ENCODE data around the gene CNDP2. TPM values are rescaled to one million over a fixed set of nuclear protein-coding genes. Genes with fewer than 3 reads are reported as not detected.
A peak's percentile ranks its signal among the peaks of the same experiment; 100 is the strongest.

Gene CNDP2
- total RNA-seq, 1 donor from 2014 or later = 158 TPM

DNA sequence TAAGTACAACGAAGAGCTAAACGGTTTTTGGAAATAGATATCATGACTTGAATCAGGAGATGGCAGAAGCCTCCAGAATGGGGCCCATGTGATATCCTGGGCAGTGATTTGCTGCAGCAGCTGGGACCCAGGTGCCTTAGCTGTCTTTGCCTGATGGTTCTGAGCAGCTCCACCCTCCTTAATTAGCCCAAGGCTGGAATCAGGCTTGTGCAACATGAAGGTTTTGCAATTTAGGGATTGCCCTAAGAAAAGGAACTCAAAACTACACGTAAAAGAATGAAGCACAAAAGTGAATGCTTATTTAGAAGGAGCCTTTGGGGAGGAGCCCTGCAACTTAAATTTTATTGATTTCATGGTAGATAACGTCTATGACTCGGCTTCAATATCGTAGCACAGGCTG, 17.3 kb upstream of the CNDP2 start:
- H3K4me3 Mint-ChIP-seq (ENCODE audit: low read depth) = no peak overlapping the region
- no peaks in the 10 kb centered on the region for H3K9me3 Mint-ChIP-seq
- intact Hi-C loops (cut with micrococcal nuclease) = no loop called here
- peaks cover 6% of the 10 kb centered on the region for H3K27me3 Mint-ChIP-seq (ENCODE audit: low read depth)
- DNase-seq (ENCODE audit: low spot score) = no peak
- peaks cover 8% of the 10 kb centered on the region for H3K4me1 Mint-ChIP-seq (ENCODE audit: low read depth)
- H3K27ac Mint-ChIP-seq = no peak overlapping the region
- no peaks in the 10 kb centered on the region for H3K36me3 Mint-ChIP-seq (ENCODE audit: low read depth)

GRCh38 chr18:74479486-74480148, 16.5 kb upstream of the CNDP2 start:
- intact Hi-C loops (cut with micrococcal nuclease) = no loop called here
- DNase-seq (ENCODE audit: low spot score) = no peak
- Mint-ChIP-seq H3K4me1 (ENCODE audit: low read depth) (peaks cover 11% of the 10 kb centered on the region), H3K27ac (no peak overlapping the region), H3K4me3 (ENCODE audit: low read depth) (no peak overlapping the region), H3K9me3 (no peaks in the 10 kb centered on the region), H3K27me3 (ENCODE audit: low read depth) (peaks cover 8% of the 10 kb centered on the region), H3K36me3 (ENCODE audit: low read depth) (no peaks in the 10 kb centered on the region)

DNA sequence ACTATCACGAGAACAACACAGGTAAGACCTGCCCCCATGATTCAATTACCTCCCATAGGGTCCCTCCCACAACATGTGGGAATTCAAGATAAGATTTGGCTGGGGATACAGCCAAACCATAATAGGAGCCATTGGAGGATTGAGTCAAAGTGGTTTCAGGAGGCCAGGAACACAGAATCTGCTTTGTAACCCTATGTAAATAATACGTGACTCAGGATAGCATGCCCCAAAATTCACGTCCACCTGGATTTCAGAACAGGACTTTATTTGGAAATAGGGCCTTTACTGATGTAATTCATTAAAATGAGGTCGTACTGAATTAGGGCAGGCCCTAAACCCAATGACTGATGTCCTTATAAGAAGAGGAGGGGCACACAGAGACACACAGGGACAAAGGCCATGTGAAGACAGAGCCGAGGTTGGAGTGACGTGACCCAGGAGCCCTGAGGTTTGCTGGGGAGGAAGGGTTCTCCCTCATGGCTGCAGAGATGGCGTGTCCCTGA, 16.0 kb upstream of the CNDP2 start:
- Mint-ChIP-seq H3K4me1 (ENCODE audit: low read depth) (peaks cover 15% of the 10 kb centered on the region), H3K27me3 (ENCODE audit: low read depth) (peaks cover 5% of the 10 kb centered on the region), H3K9me3 (no peaks in the 10 kb centered on the region), H3K27ac (no peak overlapping the region), H3K4me3 (ENCODE audit: low read depth) (no peak overlapping the region), H3K36me3 (ENCODE audit: low read depth) (no peaks in the 10 kb centered on the region)
- no peak for DNase-seq (ENCODE audit: low spot score)
- intact Hi-C loops (cut with micrococcal nuclease) = no loop called here

GRCh38 chr18:74482697-74483096, 13.5 kb upstream of the CNDP2 start:
- DNase-seq (ENCODE audit: low spot score) = no peak
- no peak overlapping the region for H3K4me3 Mint-ChIP-seq (ENCODE audit: low read depth)
- no peak overlapping the region for H3K27ac Mint-ChIP-seq
- intact Hi-C loops (cut with micrococcal nuclease) = no loop called here
- no peaks in the 10 kb centered on the region for H3K36me3 Mint-ChIP-seq (ENCODE audit: low read depth)
- peaks cover 24% of the 10 kb centered on the region for H3K4me1 Mint-ChIP-seq (ENCODE audit: low read depth)
- peaks cover 9% of the 10 kb centered on the region for H3K27me3 Mint-ChIP-seq (ENCODE audit: low read depth)
- H3K9me3 Mint-ChIP-seq = no peaks in the 10 kb centered on the region

GRCh38 chr18:74486119-74486849, 9.9 kb upstream of the CNDP2 start:
- H3K4me3 Mint-ChIP-seq (ENCODE audit: low read depth) = no peak overlapping the region
- H3K9me3 Mint-ChIP-seq = no peaks in the 10 kb centered on the region
- peaks cover 19% of the 10 kb centered on the region for H3K4me1 Mint-ChIP-seq (ENCODE audit: low read depth)
- no peak for DNase-seq (ENCODE audit: low spot score)
- peaks cover 17% of the 10 kb centered on the region for H3K27me3 Mint-ChIP-seq (ENCODE audit: low read depth)
- no peaks in the 10 kb centered on the region for H3K36me3 Mint-ChIP-seq (ENCODE audit: low read depth)
- H3K27ac Mint-ChIP-seq = no peak overlapping the region
- intact Hi-C loops (cut with micrococcal nuclease) = no loop called here

GRCh38 chr18:74488354-74488753, 7.8 kb upstream of the CNDP2 start:
- Mint-ChIP-seq H3K27me3 (ENCODE audit: low read depth) (peaks cover 20% of the 10 kb centered on the region), H3K4me1 (ENCODE audit: low read depth) (peaks cover 19% of the 10 kb centered on the region)
- intact Hi-C loops (cut with micrococcal nuclease) = no loop called here

GRCh38 chr18:74488864-74489263, 7.3 kb upstream of the CNDP2 start:
- no peaks in the 10 kb centered on the region for H3K36me3 Mint-ChIP-seq (ENCODE audit: low read depth)
- peaks cover 19% of the 10 kb centered on the region for H3K4me1 Mint-ChIP-seq (ENCODE audit: low read depth)
- no peak overlapping the region for H3K4me3 Mint-ChIP-seq (ENCODE audit: low read depth)
- intact Hi-C loops (cut with micrococcal nuclease) = no loop called here
- H3K27ac Mint-ChIP-seq = no peak overlapping the region
- no peaks in the 10 kb centered on the region for H3K9me3 Mint-ChIP-seq
- no peak for DNase-seq (ENCODE audit: low spot score)
- H3K27me3 Mint-ChIP-seq (ENCODE audit: low read depth) = peaks cover 22% of the 10 kb centered on the region

More at GRCh38 chr18:74488354-74488753, 7.8 kb upstream of the CNDP2 start:
- Mint-ChIP-seq H3K9me3 (no peaks in the 10 kb centered on the region), H3K27ac (no peak overlapping the region), H3K36me3 (ENCODE audit: low read depth) (no peaks in the 10 kb centered on the region), H3K4me3 (ENCODE audit: low read depth) (no peak overlapping the region)
- no peak for DNase-seq (ENCODE audit: low spot score)

- intact Hi-C loops (cut with micrococcal nuclease) = no loop called here
- Mint-ChIP-seq H3K36me3 (ENCODE audit: low read depth) (no peaks in the 10 kb centered on the region), H3K4me3 (ENCODE audit: low read depth) (no peak overlapping the region), H3K27ac (no peak overlapping the region), H3K27me3 (ENCODE audit: low read depth) (peaks cover 22% of the 10 kb centered on the region), H3K9me3 (no peaks in the 10 kb centered on the region), H3K4me1 (ENCODE audit: low read depth) (peaks cover 16% of the 10 kb centered on the region)
- no peak for DNase-seq (ENCODE audit: low spot score)
Measured at GRCh38 chr18:74489676-74490075, 6.5 kb upstream of the CNDP2 start.

- peaks cover 5% of the 10 kb centered on the region for H3K36me3 Mint-ChIP-seq (ENCODE audit: low read depth)
- peaks cover 18% of the 10 kb centered on the region for H3K27me3 Mint-ChIP-seq (ENCODE audit: low read depth)
- H3K9me3 Mint-ChIP-seq = no peaks in the 10 kb centered on the region
- H3K4me3 Mint-ChIP-seq (ENCODE audit: low read depth) = no peak overlapping the region
- H3K27ac Mint-ChIP-seq = no peak overlapping the region
- no peak for DNase-seq (ENCODE audit: low spot score)
- H3K4me1 Mint-ChIP-seq (ENCODE audit: low read depth) = peaks cover 9% of the 10 kb centered on the region
- intact Hi-C loops (cut with micrococcal nuclease) = no loop called here
Measured at GRCh38 chr18:74492259-74492658, 3.9 kb upstream of the CNDP2 start.

- H3K27ac Mint-ChIP-seq = no peak overlapping the region
- peaks cover 17% of the 10 kb centered on the region for H3K4me1 Mint-ChIP-seq (ENCODE audit: low read depth)
- DNase-seq (ENCODE audit: low spot score) = peak; percentile 50
- intact Hi-C loops (cut with micrococcal nuclease) = loop anchor here (1.0 kb wide), 2 partner anchors 140 to 297 kb away; no protein-coding TSS in a partner anchor
- no peak overlapping the region for H3K4me3 Mint-ChIP-seq (ENCODE audit: low read depth)
- peaks cover 18% of the 10 kb centered on the region for H3K27me3 Mint-ChIP-seq (ENCODE audit: low read depth)
- H3K36me3 Mint-ChIP-seq (ENCODE audit: low read depth) = peaks cover 11% of the 10 kb centered on the region
- no peaks in the 10 kb centered on the region for H3K9me3 Mint-ChIP-seq
Measured at GRCh38 chr18:74493689-74494088, 2.5 kb upstream of the CNDP2 start.

DNA sequence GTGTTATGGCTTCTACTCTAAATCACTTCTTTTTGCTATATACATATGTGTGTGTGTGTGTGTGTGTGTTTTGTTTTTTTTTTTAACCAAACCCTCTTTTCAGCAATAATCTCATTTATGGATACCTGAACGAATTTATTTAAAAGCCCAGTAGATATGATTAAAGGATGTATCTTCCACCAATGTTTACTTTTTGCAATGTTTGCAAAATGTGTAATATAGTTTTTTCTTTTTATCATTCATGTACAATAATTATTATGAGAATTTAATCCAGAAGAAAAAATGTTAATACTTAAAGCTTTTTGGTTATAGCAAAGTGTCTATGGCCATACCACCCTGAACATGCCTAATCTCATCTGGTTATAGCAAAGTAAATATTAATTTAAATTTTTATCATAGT, 1.6 kb upstream of the CNDP2 start:
- intact Hi-C loops (cut with micrococcal nuclease) = no loop called here
- no peak overlapping the region for H3K4me3 Mint-ChIP-seq (ENCODE audit: low read depth)
- H3K27ac Mint-ChIP-seq = no peak overlapping the region
- no peaks in the 10 kb centered on the region for H3K9me3 Mint-ChIP-seq
- H3K27me3 Mint-ChIP-seq (ENCODE audit: low read depth) = peaks cover 12% of the 10 kb centered on the region
- peaks cover 20% of the 10 kb centered on the region for H3K4me1 Mint-ChIP-seq (ENCODE audit: low read depth)
- DNase-seq (ENCODE audit: low spot score) = no peak
- peaks cover 11% of the 10 kb centered on the region for H3K36me3 Mint-ChIP-seq (ENCODE audit: low read depth)

DNA sequence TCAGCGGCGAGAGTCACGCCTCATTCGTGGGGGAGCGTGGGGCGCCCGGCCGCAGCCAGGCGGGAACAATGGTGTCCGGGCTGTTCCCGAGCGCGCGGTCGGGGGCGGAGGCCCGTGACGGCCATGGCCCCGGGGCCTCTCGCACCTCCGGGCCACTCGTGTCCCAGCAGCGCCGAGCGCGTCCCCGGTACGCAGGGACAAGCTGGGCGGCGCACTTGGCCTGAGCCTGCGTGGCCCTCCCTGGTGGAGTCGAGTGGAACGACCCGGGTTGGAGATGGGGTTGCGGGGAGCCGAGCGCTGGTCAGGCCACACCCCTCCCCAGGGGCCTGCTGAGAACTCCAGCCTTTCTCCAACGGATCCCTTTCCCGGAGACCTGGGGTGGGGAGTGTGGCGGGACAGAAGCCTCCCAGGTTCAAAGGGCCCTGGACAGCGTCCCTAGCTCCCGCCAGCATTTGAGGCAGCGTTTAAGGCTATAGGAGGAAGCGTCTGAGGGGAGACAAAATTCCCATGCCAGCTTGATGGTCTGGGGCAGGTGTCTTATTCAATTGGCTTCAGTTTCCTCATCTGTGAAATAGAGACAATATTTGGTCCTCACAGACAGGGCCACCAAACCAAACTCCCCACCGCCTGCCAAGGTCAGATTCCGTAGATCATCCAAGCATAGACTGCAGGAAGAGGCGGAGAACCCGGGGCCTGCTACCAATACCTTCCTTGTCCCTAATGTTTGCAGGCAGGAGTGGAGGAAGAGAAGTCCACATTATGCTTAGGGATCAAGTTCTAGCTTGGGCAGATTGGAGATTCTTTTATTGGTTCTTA, 553 bp downstream of the CNDP2 start:
- Mint-ChIP-seq H3K36me3 (ENCODE audit: low read depth) (peaks cover 27% of the 10 kb centered on the region), H3K27me3 (ENCODE audit: low read depth) (peaks cover 10% of the 10 kb centered on the region), H3K4me1 (ENCODE audit: low read depth) (peaks cover 29% of the 10 kb centered on the region), H3K4me3 (ENCODE audit: low read depth) (peak overlapping the region; percentile 93), H3K27ac (peak overlapping the region; percentile 96), H3K9me3 (no peaks in the 10 kb centered on the region)
- DNase-seq (ENCODE audit: low spot score) = no peak
- intact Hi-C loops (cut with micrococcal nuclease) = loop anchor here (2.0 to 5.0 kb wide), 3 partner anchors 56 to 576 kb away; partner anchors contain the start of gene CYB5A
